Activated CD8-positive, alpha-beta memory T cell treated with anti-CD3 and anti-CD28 coated beads, Interleukin-2, amount 50 U/mL, for 24 hours (primary cell): Measurements from ENCODE around the gene SERPINB1.

ENCODE experiments used
- DNase-seq: peaks from one replicate; pipeline ENCODE4 v3.0.0-alpha.2; 2020; ENCODE audit errors: extremely low read depth

SERPINB1 gene

GRCh38 chr6:2793534-2794151 lies 48.0 kb downstream of the SERPINB1 start:
- no peak for DNase-seq

- no peak for DNase-seq
Observed at GRCh38 chr6:2792330-2793110, 49.1 kb downstream of the SERPINB1 start.

GRCh38 chr6:2791450-2791974 lies 50.2 kb downstream of the SERPINB1 start:
- DNase-seq: no peak

- DNase-seq: no peak
Observed at GRCh38 chr6:2790588-2791449, 50.8 kb downstream of the SERPINB1 start.

GRCh38 chr6:2786269-2786668 lies 55.4 kb downstream of the SERPINB1 start:
- DNase-seq: no peak

GRCh38 chr6:2784930-2785329 lies 56.7 kb downstream of the SERPINB1 start:
- no peak for DNase-seq

GRCh38 chr6:2784061-2784460 lies 57.6 kb downstream of the SERPINB1 start:
- DNase-seq: no peak

- DNase-seq: no peak
Observed at GRCh38 chr6:2783188-2783963, 58.3 kb downstream of the SERPINB1 start.

- no peak for DNase-seq
Observed at GRCh38 chr6:2782825-2783187, 58.9 kb downstream of the SERPINB1 start.

- no peak for DNase-seq
Observed at GRCh38 chr6:2782356-2782708, 59.3 kb downstream of the SERPINB1 start.
